TTC549 (cell line): ENCODE data around the gene PTPRK.

Experiments
- FAIRE-seq: peaks from 2 replicates; lab custom pipeline; 2012; peaks lifted over from hg19 to GRCh38; lab: Jason Lieb, UNC

Gene PTPRK

DNA sequence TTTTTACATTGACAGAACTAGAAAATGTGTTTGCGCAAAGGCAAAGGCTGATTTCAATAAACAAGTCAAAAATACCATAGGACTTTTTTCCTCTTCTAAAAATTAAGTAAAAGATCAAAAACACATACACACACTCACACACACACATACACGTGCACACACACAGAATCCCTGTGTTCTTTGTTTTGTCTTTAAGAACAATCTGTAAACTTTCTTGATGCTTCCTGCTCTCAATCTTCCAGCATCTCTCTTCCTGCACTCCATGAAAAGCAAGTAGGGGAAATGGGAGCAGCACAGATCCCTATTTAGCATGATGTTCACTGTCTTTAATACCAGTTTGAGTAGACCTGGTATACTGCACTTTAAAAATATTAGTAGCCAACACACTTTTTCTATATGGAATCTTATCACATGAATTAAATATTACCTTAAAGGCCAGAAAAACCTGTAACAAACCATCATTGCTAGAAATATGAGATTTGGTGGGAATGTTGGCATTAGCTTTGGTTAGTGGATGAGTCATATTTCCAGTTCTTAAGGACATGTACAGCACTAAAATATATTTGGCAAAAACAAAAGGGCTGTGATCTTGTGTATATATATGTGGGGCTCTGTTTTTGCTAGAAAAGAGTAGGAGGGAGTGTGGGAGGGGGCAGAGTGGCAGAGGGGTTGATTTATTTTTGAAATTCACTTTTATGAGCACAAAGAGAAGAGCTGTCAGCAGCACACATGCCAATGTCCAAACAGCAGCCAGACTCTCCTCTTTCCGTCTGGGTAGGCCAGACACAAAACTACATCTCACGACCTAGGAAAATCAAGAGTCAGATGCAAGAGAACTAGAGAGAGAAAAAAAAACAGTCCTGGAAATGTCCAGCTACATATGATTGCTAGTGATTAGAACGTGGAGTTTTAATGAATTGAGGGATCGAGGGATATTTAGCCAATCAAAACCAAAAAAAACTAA, 4.6 kb downstream of the PTPRK start:
- no peak for FAIRE-seq

DNA sequence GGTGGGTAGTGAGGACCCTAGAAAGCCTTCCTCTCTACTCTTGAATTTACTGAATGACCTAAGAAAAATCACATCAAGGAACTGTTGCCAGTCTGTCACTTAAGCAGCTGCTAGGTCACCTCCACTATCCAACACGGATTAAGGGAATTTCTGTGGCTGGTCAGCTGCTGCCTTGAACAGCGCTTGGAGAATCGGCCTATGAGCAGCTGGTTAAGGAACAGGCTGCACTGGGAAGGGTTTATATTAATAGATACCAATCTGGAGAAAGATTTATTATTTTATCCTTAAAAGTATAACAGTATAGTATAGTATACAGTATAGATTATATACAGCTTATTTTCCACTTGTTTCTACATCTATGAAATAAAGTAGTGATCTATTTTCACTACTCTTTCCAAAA, 6.5 kb downstream of the PTPRK start:
- FAIRE-seq: no peak

DNA sequence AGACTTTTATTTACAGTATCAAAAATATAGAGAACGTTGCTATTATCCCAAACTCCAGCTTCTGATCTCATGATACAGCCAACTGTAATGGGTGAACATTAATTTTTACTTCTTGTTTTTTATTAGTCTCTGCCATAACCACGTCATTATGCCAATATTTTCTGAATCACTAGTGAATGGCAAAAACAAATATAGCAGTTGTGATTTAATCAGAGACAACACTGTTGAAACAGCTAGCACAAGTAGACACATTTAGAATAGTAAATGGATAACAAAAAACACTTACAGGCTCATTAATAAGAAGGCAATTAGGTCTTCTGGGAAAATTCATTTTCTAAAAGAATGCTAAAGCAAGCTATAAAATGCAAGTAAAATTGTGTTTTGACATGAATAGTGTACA, 8.1 kb downstream of the PTPRK start:
- FAIRE-seq: no peak

DNA sequence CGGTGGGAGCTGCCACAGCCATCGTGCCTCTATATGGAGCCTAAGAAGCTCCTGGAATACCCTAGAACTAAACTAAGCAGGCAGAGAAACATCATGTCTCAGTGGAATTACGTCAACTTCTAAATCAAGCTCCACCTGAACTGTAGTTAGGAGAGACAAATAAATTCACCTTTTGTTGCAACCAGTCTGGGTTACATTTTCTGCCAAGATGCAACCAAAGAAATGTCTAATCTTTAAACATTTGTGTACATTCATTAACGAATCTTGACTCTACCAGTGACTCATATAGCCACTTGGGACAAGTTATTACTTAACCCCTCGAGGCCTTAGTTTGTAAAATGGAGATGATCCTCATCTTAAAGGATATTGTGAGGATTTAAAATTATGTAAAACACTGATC, 8.9 kb downstream of the PTPRK start:
- FAIRE-seq: no peak

DNA sequence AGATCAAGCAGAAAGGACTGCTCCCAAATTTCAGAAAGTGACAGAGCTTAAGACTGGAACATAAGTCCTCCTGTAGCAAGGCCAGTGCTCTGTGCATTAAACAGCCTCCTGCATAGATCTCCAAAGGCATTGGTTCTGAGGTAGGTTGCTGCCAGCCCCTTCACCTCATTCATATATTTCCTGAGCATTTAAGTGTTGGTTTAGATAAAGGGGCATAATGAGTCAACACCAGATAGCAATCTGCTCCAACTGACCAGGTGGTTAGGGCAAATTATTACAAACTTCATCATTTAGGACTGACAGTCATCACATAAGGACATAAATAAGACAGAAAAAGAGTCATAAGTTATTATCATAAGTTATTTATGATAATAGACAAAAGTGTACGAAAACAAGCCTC, 10.7 kb downstream of the PTPRK start:
- no peak for FAIRE-seq

DNA sequence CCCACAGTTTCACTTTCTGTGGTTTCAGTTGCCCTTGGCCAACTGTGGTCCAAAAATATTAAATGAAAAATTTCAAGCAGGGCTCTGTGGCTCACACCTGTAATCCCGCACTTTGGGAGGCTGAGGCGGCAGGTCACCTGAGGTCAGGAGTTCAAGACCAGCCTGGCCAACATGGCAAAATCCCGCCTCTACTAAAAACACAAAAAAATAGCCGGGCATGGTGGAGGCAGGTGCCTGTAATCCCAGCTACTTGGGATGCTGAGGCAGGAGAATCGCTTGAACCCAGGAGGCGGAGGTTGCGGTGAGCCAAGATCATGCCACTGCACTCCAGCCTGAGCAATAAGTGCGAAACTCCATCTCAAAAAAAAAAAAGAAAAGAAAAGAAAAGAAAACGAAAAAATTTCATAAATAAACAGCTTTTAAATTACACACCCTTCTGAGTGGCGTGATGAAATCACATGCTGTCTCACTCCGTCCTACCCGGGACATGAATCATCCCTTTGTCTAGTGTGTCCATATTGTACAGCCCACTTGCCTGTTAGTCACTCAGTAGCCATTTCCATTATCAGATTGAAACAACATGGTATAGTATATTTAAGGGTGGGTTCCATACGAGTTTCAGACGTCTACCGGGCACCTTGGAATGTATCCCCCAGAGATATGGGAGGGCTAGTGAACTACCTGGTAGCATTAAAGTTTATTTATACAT, 11.7 kb downstream of the PTPRK start:
- FAIRE-seq: no peak

DNA sequence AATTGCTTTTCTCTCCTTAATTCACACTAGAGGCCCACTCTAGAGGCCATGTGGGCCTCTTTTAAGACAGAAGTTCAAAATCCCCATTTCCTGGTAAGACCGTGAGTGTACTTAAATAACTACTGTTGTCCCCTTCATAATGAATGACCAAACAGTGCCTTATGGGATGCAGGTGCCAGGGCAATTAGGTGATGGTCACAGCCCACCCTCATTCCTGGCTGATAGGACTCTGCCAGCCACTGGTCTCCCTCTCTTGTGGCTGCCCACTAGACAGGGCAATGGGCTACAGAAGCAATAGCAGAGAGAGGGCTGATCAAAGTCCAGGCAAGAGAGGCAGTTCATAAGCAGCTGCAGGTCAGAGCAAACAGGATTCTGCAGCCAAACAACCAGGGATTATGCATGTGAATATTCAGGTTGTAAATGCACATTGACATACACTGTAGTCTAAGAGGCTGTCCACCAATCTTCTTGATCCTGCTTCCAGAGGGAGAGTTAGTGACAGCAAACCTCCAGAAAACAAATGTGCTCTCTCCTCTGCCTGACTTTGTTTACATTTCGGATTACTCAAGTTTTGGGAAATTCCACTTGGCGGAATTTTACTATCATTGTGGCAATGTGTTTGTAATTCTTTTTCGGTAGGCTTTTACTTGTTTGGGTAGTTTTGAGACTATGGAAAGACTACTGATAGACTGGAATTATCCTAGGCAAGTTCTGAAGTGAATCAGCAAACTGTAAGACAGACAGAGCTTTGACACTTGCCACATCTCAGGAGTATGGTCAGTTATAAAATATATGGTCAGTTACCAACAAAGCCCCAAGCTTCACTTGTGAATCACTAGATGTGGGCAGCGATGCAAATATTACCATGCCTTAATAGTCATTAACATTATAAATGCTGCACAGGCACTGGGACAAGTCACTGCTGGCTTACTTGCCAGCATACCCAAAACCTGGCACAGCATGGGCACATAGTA, 12.8 kb downstream of the PTPRK start:
- FAIRE-seq: no peak

DNA sequence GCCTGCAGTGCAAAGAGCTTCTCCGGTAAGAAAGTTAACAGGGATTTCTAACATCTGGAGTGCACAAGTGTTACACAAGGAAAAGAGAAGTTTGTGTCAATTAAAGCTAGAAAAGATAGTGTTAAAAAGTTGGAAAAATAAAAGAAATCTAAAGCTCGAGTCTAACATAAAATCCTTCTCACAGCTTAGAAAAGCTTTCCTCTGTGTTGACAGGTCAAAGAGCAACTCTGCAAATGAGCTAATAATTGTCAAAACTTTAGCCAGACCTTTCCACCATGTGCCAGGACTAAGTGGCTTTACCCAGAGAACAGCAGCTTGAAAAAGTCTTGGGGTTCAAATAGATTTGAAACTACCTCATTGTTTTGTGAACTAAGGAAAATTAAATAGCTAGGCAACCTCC, 14.8 kb downstream of the PTPRK start:
- no peak for FAIRE-seq

DNA sequence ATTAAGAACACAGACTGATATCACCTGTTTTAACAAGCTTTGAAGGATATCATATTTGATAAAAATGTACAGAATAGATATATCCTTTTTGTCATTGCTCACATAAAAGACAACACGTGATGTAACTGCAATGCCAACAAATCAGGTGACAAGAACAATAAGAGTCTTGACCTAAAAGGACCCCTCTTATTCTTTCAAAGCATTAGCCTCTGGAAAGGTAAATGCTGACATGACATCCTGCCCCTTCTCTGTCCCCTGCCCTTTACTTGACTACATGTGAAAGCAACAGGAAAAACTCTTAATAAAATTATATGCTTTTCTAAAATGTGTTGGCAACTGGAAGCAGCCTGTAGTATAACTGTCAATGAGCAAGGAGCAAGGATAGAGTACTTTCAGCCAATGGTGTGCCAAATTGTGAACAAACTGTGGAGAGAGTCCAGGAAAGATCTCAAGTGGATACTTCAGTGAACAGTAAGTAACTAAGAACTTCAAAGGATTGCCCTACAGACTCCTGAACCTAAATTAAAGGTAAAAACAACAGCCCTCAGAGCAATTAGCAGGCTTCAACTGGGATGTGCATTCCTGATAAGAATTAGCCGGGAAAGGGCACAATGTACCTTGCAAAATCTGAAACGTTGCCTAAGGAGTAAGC, 16.3 kb downstream of the PTPRK start:
- no peak for FAIRE-seq

DNA sequence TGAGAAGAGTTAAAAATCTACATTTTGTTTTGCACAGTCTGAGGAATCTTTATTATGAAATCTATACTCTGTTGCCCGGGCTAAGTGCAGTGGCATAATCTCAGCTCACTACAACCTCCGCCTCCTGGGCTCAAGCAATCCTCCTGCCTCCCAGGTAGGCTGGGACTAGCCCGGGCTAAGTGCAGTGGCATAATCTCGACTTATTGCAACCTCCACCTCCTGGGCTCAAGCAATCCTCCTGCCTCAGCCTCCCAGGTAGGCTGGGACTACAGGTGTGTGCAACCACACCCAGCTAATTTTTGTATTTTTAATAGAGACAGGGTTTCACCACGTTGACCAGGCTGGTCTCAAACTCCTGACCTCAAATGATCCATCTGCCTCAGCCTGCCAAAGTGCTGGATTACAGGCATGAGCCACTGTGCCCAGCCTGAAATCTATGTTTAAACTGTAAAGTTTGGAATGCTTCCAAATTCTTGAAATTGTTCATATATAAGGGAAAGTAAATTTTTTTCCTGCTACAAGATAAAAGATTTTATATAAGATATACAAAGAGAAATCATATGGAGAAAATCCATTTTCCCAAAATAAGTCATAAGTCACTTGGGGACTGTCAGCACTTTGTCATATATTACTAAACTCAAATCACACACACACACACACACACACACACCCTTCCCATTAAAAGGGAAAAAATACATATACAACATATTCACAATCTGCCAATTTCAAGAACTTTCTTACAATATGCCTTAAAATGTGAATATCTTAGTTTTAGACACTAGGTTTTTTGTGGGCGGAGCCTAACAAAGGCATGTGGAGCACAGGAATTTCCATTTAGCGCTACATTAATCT, 19.4 kb downstream of the PTPRK start:
- no peak for FAIRE-seq

DNA sequence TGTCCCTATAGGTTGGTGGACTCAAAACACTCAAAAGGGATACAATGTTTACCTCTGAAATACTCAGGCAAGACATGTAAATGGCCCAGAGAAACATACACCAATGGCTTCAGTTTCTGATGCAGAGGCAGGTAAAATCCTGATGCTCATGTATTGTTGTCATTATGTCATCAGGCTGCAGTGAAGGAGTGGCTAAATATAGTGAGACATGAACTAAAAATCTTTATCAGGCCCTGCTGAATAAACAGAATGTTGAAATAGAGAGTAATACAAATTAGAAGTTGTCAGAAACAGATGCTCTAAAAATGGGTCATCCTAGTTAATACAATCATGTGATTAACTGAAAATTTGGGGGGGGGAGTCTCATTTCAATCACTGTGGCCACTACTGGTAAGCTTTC, 20.4 kb downstream of the PTPRK start:
- FAIRE-seq: no peak

DNA sequence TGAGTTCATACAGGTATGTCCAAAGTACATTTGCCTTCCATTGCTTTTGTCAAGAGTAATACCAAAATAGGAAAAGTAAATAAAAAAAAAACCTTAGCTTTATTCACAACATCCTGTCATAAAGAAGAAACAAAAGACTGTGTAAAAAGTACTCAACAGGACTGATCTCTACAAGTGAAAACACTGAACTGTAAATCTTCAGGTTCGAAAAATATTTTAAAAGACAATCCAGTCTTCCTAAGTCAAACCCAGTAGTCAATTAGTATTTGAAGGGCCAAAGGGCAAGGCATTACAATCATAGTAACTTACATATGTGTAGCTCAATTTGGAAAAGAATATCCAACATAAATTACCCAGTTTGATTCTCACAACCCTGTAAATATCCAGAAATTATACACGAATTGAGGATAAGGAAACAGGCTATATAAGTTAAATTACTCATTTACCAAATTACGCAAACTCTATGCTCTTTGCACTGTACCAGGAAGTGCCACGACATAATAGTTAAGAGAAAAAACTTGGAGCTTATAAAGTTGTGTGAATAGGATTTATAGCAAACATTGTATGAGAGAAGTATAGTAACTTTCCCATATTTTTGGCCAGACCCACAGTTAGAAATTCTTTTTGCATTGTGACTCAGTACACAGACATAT, 21.2 kb downstream of the PTPRK start:
- FAIRE-seq: no peak

DNA sequence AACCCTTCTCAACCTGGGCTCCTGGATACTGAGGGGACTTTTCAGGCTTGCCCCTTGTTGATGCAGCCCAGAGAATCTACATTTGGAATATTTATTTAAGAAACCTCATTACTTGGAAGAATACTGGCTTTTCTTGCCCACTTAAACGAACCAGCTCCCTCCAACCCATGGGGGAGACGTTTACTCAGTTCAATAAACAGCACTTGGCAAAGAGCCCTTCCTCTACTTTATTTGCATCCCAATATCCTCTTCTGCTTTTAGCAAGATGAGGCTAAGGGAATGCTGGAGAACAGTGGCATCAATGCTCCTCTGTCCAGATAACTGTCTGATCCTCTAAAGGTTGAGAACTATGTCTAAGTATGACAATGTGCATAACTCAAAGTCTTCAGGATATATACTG, 22.2 kb downstream of the PTPRK start:
- FAIRE-seq: no peak

DNA sequence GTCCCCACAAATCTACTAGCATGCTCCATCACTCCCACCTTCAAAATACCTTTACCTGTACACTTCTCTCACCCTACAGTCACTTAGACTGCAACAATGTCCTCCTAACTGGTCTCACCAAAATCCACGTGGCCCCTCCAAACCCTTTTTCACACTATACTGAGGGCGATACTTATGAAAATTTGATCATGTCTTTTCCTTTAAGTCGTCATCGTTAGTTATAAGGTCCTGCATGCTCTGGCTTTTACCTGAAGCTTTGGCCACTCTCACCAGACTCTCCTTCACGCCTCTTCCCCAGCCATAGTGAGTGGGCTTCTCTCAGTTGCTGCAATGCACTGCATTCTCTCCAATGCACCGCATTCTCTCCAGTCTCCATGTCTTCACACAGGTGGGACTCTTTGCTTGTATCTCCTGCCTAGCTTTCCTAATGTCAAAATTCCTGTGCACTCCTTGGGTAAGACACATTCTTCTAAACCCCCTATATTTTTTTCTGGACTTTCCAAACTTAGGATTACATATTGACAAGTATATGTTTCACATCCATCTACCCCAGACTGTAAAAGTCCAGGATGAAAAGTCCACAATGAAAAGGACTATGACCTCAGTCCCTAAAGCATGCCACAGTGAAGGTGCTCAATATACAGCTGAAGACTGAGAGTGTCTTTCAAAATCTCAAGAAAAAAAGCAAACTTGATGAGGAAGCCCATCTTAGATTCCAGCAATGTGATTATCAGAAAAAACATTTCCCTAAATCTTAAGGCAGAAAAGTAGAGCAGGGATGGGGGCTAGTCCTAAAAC, 24.7 kb downstream of the PTPRK start:
- no peak for FAIRE-seq

DNA sequence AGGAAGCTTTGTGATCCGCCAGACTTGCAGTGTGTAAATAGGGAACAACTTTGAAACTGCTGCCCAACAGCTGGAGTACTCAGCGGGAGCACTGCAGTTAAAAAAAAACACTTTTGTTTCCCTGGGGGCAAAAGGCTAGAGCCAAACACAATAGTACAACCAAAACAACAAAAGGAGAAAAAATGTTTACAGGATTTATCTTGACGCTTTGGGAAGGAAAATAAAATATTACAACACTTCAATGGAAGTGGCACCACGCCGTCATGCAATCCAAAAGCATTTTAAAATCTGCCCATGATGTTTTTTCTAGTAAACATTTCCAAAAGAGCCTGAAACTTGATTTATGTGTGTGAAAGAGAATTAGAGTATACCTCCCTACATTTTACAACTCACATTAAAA, 26.0 kb downstream of the PTPRK start:
- FAIRE-seq: no peak

DNA sequence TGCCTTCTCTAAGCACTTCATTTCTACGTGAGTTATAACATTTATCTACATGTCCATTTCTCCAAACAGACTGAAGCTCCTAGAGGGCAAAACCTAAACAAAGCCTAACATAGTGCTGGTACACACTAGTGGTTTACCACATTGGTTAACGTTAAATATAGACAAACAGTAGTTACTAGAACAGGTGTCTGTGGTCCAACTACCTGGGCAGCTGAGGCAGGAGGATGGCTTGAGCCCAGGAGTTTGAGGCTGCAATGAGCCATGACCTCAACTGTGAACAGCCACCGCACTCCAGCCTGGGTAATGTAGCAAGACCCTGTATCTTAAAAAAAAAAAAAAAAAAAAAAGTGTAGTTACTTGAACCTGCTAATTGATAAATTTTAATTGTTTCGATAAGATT, 26.5 kb downstream of the PTPRK start:
- no peak for FAIRE-seq

DNA sequence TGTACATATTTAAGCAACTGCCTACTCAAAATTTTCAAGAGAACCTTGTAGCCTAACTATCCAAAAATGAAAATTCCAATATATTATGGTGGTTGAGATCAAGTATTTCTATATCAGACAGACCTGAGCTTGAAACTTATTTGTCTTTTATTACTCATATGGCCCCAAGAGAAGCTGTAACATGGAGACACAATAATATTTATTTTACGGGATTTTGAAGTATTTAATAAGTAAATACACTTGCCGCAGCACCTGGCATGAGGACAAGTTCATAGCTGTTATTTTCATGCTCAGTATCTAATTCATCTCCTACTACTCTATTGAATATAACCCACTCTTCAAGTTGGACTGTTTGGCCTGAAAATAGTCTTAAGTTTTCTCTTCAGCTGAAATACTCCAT, 28.0 kb downstream of the PTPRK start:
- no peak for FAIRE-seq

DNA sequence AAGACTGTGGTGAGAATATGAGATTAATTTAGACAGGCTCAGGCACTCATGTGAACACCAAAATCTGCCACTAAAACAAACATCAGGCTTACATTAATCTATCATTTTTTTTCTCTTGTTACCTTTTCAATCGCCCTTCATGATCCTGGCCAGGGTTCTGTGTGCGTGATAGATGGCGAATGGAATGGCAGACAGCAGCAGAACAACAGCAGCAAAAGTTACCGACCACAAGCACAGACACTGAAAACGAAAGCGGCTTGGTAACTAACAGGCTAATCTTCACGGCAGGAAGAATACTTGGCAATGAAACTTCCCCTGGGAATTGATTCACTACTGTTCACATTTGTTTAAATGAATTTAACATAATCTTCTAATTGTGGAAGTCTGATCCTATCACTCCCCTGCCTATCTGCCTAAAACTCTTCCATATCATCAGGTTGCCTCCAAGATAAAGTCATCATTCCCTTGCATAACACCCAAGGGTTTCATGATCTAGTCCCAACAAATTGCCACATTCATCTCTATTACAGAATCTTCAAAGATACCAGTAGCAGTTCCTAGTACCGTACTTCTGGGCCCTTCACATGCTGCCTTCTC, 28.7 kb downstream of the PTPRK start:
- no peak for FAIRE-seq

DNA sequence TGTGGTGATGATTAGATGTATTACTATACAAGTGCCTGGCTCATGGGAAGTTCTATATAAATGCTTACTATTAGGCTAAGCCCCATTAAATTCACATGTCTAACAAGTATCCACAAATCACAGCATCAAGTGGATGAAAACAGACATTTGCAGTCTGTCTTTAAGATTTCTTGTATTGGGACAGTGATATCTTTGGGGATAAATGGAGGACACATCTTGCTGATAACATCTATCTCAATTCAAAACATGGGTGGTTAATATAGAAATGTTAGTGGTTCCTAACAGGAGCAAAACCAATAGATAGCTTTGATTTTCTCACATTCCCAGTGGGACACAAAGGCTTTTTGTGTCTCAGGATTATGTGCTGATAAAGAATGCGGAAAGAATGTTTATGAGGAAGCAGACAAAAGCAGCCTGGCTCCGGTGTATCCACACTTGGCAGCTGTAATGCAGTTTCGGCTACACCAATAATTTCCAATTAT, 29.3 kb downstream of the PTPRK start:
- no peak for FAIRE-seq
